DOHH2 (cell line): ENCODE data around the gene SLC6A12.

Source experiments
- CTCF ChIP-seq: fragments of 200-600 bp; sonication (generic); IDR thresholded peaks from one replicate; pipeline ENCODE4 v1.5.1; 2014; ENCODE audit warnings: antibody characterized with exemption, mild to moderate bottlenecking, low read depth, low read length; ENCODE audit not compliant: poor library complexity, severe bottlenecking
- EZH2phosphoT487 ChIP-seq: fragments of 200-600 bp; sonication (generic); IDR thresholded peaks from 2 replicates; pipeline ENCODE4 v1.6.1; 2017; ENCODE audit warnings: borderline replicate concordance, mild to moderate bottlenecking, antibody characterized with exemption, low read length, moderate library complexity, mixed read lengths

GRCh38 chr12:180445-180844 lies 33.5 kb downstream of the SLC6A12 start:
- TF ChIP-seq CTCF (no peak), EZH2phosphoT487 (no peak)
